GM08714 (cell line): ENCODE measurements around the gene IL1RAPL1.

Experiments used
- H3K4me3 ChIP-seq: fragments of 200-500 bp; sonication (Bioruptor generic); 2 replicates; pipeline ENCODE4 v1.5.1; 2014; ENCODE audit warnings: mild to moderate bottlenecking, low read length, inconsistent platforms
- ZNF274 ChIP-seq: IDR thresholded peaks from 2 replicates; pipeline ENCODE4 v1.6.1; 2012; ENCODE audit warnings: mild to moderate bottlenecking, low read depth, low read length

The IL1RAPL1 gene

GRCh38 chrX:29490606-29491005 lies 903.4 kb downstream of the IL1RAPL1 start:
- no peak for TF ChIP-seq ZNF274
- H3K4me3 ChIP-seq: no peak overlapping the region

- H3K4me3 ChIP-seq: no peak overlapping the region
- TF ChIP-seq ZNF274: no peak
These were observed 904.4 kb downstream of the IL1RAPL1 start for GRCh38 chrX:29491659-29492058.

GRCh38 chrX:29496636-29497180 lies 909.5 kb downstream of the IL1RAPL1 start:
- TF ChIP-seq ZNF274: no peak
- H3K4me3 ChIP-seq: no peak overlapping the region

GRCh38 chrX:29506729-29507128 lies 919.5 kb downstream of the IL1RAPL1 start:
- no peak overlapping the region for H3K4me3 ChIP-seq
- no peak for TF ChIP-seq ZNF274

GRCh38 chrX:29518100-29518499 lies 930.9 kb downstream of the IL1RAPL1 start:
- H3K4me3 ChIP-seq: no peak overlapping the region
- no peak for TF ChIP-seq ZNF274

GRCh38 chrX:29528281-29528680 lies 941.0 kb downstream of the IL1RAPL1 start:
- TF ChIP-seq ZNF274: no peak
- H3K4me3 ChIP-seq: no peak overlapping the region

GRCh38 chrX:29530501-29530900 lies 943.3 kb downstream of the IL1RAPL1 start:
- TF ChIP-seq ZNF274: no peak
- no peak overlapping the region for H3K4me3 ChIP-seq

GRCh38 chrX:29531336-29531735 lies 944.1 kb downstream of the IL1RAPL1 start:
- TF ChIP-seq ZNF274: no peak
- no peak overlapping the region for H3K4me3 ChIP-seq

GRCh38 chrX:29535212-29536162 lies 948.2 kb downstream of the IL1RAPL1 start:
- no peak overlapping the region for H3K4me3 ChIP-seq
- TF ChIP-seq ZNF274: no peak

- no peak for TF ChIP-seq ZNF274
- no peak overlapping the region for H3K4me3 ChIP-seq
These were observed 953.8 kb downstream of the IL1RAPL1 start for GRCh38 chrX:29541038-29541437.

- no peak for TF ChIP-seq ZNF274
- H3K4me3 ChIP-seq: no peak overlapping the region
These were observed 954.9 kb downstream of the IL1RAPL1 start for GRCh38 chrX:29542152-29542551.

GRCh38 chrX:29545878-29546277 lies 958.6 kb downstream of the IL1RAPL1 start:
- H3K4me3 ChIP-seq: no peak overlapping the region
- TF ChIP-seq ZNF274: no peak

GRCh38 chrX:29547877-29548276 lies 960.6 kb downstream of the IL1RAPL1 start:
- no peak overlapping the region for H3K4me3 ChIP-seq
- no peak for TF ChIP-seq ZNF274

GRCh38 chrX:29553542-29553941 lies 966.3 kb downstream of the IL1RAPL1 start:
- peak overlapping the region; percentile 62; the same call in 1 of the 2 replicates for H3K4me3 ChIP-seq
- no peak for TF ChIP-seq ZNF274

- TF ChIP-seq ZNF274: no peak
- H3K4me3 ChIP-seq: peak overlapping the region; percentile 28; the same call in 1 of the 2 replicates
These were observed 968.3 kb downstream of the IL1RAPL1 start for GRCh38 chrX:29555465-29556091.
